Fibroblast of upper back skin (primary cell): ENCODE results near the gene ATP5PB.
A peak's percentile ranks its signal among the peaks of the same experiment; 100 is the strongest.

ENCODE experiments used
- DNase-seq: peaks from one replicate; pipeline ENCODE4 v3.0.0-alpha.2; 2013

The ATP5PB gene

DNA sequence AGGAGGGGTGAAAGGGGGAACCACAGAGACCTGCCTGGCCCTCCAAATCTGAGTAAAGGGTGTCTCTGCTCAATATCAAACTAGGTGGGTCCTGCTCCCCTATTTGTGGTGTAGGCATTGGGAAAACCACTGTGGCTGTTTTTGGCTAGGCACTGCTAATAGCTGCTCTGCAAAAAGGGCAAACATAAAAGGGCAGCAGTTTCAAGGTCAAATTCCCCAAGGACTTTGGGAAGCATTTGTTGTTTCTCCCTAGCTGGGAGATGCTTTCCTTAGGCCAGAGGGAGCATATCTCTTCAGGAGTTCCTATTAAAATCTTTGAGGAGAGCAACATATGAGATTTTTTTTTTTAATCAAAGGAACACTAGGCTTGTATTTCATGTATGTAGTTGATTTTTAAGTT lies 26.9 kb downstream of the ATP5PB start:
- DNase-seq = no peak

DNA sequence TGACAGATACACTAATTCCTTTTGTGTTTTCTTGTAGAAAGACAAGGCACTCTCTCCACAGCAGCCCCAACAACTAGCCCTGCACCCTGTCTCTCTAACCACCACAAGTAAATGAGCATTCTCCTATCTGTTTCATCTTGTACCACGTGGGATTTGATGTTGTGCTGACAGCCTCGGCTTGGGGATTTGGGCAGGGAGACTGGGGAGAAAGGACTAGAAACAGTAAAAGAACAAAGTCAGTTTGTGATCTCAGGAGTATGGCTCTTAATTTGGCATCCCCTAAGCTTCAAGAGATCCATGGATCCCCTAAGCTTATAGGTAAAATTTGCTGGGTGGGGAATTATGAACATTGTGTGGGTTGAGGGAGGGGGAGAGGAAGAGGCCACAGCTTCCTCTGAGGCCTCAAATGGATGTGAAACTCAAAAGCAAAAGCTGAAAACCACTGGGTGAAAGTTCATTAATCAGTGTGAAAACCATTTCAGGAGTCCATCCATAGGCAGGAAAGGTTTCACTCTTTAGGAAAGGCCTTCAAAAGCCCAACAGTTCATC lies 27.6 kb downstream of the ATP5PB start:
- DNase-seq = no peak

DNA sequence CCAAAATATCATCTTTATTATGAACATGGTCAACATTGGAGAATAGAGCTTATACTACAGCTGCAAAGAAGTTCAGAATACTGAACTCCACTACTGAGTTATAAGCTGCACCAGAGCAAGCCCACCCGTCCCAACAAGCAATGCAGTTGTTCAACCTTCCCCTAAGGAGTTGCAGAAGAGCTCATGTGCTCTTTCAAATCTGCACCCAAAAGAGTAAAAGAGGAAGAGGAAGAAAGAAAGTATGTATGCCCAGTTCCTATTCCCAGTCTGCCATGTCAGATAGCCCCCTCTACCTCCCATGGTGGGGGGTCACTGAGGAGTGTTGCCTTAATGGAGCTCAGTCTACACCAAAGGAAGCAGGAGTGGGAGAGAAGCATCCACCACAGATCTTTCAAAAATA lies 31.4 kb downstream of the ATP5PB start:
- no peak for DNase-seq

DNA sequence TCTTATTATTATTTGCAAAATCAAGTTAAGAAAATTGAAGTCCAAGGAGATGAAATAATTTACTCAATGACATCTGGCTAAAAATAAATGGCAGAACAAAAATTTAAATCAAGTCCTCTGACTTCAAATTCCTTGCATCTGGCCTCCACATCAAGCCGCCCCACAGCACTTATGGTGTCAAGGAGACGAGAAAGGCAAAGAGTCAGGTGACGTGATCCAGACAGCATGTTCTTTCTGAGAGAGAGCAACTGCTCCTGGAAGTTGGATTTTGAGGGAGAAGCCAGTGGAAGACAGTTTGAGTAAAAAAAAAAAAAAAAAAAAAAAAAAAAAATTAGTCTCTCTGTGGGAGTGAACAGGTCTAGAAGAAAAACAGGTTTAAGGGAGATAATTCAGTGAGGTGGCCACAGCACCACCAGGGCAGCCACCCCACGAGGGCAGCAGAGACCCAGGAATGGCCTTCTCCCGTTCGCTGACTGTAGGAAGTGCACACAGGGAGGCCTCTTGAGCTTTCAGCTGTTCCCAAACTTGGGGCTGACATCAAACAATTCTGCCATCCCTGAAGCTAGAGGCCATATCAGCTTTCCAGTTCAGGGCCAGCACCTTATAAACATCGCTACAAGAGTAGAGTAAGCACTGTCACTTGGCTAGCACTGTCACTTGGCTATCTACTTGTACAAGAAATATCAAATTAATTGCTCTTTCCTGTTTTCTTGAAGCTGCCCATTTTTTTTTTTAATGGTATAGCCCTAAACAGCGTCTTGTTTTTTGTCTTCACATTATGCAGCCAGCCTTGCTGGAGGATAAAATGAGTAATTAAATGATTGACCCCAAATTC lies 32.3 kb downstream of the ATP5PB start:
- peak; percentile 63 for DNase-seq

DNA sequence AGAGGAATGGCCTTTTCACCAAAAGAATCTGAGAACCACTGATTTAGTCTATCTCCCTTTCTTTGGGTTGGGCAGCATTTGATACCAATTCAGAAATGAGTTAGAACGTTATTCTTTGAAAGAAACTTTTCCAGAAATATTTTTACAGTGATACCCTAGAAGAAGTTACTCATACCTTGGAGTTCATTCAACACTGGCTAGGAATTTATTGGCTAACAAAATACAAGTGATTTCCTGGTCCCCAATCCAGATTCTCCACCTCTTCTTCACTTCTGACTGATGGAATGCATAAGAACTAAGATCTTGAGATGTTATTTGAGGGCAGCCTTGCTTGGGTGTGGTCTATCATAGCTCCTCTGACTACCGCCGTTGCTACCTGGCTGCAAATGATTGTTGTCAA lies 33.9 kb downstream of the ATP5PB start:
- DNase-seq = peak; percentile 50

DNA sequence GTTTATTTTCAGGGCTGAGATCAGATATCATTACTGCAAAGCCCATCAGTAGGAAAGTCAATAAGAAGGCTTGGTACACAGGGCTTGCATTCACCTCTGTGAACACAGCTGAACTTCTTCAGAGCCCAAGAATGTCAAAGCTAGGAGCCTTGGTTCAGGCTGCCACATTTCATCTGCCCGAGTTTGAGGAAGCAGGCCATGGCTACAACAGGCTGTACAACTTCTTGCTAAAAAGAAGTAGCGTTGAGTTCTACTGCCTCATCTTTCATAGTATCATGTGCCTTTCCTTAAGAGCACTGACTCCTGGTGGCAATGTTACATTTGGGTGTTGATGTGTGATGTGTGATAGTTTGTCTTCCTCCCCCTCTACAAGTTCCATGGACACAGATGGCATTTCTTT lies 34.6 kb downstream of the ATP5PB start:
- no peak for DNase-seq

DNA sequence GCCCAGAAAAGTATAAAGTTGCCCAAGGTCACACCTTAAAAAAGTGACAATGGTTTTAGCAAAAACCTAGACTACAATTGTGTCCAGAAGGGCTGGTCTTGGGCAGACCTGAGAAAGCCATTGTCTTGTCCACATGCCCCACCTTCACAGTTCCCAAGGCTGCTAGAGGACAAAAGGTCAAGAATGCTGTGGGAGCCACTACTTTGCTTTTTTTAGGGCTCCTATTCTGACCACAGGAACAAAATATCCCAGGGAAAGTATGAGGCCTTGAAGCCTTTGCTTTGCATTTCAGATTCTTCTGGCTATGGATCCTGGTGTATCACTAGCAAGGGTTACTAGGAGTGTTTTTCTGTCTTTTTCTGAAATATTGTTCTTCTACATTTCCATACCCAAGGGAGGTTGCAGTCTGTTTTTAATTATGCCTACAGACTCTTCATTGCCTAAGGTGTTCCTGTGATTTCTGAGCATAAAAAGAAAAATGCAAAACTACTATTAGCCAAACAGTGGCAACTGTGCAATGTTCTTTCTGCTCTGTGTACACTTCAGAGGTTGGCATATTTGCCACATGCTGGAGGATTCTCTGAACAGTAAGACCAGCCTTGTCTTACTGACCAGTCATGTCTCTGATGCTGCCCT lies 35.2 kb downstream of the ATP5PB start:
- DNase-seq = no peak

DNA sequence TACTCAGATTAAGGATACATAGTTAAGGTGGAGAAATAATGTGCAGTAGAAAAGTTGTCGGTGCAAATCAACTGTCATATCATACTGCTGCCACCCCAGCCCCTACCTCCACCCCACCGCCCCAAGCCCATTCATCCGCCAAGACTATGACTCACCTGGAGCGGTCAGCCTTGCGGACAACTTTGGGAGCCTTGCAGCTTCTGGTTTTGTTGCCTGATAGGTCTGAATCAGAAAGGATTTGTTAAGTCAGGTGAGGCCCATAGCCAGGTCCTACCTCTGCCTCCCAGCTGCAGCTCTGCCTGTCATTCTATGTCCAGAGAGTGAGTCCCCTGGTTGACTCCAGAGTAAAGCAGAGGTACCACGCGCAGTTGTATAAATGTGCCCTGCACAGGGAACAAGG lies 37.2 kb downstream of the ATP5PB start:
- DNase-seq = no peak

DNA sequence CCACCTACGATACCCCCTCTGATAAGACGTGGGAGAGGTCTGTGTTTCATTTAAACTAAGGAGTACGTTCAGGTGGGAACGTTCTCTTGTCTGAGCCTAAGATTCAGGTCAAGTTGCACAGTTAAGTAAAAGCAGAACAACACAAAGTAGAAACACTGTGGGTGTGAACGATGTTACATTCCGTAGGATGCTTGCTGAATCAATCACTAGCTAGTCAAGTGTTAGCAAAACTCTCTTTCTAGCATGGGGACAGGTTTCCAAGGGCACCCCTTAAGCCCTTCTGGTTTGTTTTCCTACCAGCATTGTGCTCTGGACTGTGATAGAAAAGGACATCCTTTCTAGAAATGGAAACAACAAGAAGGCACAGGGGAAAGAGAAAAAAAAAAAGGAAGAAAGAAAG lies 37.9 kb downstream of the ATP5PB start:
- DNase-seq = no peak

DNA sequence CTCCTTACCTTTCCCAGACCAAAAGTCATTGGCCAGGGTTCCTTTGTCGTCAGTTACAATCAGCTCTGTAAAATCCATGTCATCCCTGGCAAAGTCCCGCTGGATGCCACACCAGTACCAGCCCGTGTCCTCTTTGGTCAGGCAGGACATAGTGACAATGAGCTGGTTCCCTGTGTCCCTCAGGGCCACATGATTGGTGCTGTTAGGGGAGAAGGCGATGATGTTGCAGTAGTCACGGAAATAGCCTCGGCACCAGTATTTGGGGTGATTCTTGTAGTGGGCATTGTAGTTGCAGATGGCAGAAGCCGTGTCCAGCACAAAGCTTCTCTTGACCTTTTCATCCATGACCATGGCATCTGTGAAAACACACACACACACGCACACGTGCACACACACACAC lies 39.4 kb downstream of the ATP5PB start:
- DNase-seq = no peak

DNA sequence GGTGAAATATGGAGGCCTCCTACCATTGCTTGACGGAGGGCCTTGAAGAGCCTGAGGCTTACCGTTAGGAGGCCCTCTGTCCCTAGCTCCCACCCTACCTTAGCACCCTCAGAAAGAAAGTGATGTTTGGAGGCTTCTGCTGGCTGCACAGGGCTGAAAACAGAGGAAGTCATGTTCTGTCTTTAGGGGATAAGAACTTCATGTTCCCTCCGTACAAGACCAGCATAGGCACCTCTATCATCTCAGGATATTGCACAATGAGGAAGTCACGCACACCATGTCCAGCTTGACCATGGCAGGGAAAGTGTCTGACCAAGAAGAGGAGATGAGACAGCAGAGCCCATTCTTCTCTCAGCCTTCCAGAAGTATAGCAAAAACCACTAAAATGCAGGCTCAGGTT lies 40.3 kb downstream of the ATP5PB start:
- DNase-seq = no peak

DNA sequence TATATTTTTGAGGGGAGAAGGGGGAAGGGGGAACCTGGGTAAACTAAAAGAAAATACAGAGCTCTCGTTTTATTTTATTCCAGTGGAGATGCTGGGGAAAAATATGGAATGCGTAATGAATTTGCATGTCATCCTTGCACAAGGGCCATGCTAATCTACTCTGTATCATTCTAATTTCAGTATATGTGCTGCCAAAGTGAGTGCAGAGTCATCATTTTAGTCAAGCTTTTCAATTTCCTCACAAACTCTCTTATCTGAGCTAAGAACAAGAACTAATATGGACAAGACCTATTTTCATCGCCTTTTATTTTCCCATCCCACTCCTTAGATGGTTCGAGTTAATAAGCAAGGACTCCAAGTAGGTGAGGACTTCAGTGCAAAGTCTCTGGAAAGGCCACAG lies 41.0 kb downstream of the ATP5PB start:
- DNase-seq = no peak

DNA sequence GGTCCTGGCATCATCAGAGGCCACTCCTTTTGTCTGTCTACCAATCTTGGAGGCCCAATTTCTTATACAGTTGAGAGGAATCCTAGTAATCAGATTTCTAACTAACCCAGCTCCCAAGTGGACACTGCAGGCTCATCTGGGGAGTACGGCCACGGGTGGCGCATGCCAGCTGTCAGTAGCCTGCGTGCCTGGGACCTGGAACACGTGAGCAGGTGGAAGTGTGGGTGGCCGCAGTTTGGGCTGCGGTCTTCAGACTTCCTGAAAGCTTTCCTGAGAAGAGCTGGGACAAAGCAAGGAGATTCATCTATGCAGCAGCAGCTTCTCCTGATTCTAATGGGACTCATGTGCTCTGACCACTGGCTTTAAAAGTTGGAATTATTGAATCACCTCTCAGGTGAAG lies 41.8 kb downstream of the ATP5PB start:
- DNase-seq = no peak

DNA sequence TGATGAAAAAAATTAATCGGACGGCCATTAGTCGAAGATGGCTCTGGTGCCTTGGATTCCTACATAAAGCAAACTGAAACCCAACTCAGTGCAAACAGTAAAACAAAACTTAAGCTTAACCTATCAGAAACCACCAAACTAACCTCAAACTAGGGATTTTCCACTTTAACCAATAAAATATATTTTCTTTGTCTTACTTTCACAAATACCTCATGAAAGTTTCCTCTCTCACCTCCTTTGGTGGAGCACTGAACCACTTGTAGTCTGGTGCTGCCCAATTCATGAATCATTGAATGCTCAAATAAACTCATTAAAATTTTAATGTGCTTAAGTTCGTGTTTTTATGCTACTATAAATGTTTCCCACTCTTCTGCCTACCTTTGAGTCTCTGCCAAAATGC lies 47.1 kb downstream of the ATP5PB start:
- no peak for DNase-seq

DNA sequence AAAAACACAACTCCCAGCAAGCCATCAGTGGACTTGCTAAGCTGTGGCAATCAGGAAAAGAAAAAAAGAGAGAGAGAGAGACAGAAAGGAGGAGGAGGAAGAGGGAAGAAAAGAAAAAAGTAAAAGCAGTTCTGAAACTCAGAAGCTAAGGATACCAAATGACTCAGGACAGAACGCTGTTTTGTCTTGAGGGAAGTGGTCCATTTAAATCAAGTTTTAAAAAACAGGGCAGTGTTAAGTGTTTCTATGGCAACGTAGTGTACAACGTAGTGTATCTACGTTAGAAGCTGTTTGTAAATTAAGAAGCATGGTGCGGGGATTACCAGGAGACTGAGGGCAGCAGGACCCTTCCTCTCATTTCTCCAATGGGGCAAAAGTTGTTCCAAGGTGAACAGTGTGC lies 48.3 kb downstream of the ATP5PB start:
- no peak for DNase-seq

DNA sequence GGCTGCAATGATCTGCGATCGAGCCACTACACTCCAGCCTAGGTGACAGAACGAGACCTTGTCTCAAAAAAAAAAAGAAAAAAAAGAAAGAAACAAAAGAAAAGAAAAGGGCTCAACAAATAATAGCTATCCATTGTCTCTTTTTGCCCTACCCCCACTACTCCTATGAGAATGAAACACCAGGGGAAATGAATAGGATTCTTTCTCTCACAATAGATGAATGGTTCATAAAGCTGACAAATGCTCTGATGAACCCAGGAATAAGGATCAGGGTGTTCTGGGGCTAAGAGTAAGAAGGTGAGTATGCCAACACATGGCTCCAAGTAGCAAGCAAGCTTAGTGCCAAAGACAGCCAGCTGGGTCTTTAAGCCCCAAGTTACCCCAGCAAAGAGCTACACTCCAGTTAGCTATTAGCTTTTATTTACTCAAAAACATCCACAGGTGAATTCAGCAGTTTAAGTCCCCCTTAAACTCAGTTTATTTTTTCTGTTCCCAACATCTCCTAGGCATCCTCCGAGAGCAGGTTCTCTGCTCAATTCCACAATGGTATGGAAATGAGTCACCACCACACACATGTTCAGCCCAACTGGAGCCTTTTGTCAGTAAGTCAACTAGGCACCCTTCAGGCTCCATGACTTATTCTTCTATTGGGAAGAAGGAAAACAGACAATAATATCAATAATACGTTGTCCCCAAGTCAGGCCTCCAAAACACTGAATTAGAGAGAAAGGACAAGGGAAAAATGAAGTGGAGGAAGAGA lies 49.9 kb downstream of the ATP5PB start:
- no peak for DNase-seq

DNA sequence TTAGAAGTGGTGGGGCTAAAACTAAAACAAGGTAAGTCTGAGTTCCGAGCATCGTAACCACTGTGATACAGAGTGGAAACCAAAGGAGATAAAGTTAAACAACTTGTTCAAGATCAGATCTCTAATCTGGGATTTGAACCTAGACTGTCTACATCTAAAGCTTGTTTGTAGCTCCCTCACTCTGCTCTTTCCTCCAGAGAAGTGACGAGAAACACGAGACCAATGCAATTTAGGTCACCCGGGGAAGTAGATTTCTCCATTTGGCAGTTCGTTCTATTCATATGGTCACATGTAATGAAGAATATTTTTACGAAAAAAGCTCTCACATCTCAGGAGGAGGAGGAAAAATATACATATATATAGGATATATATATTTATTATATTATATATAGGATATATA lies 52.4 kb downstream of the ATP5PB start:
- no peak for DNase-seq

DNA sequence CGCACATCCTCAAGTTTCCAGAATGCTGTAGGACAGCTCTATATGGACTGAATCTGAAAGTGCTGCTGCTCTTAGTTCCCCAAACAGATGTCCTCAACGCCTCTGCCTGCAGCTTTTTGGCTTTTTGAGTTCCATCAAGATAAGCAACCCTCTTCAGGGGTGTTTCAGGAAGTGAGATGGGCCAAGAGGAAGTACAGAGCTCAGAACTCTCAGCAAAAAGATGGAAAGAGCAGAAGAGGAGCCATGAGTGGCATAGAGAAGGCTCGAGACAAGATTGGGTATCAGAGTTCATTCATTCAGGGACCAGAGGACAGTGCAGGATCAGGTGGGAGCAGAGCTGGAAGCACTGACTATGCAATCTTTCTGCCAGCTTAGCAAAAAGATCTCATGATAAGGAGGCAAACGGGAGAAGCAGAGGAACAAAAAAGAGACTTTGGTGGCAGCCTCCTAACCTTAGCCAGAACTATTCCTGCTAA lies 54.4 kb downstream of the ATP5PB start, which contains the start of the genes ADORA3 and TMIGD3:
Gene ADORA3, minus strand, starts transcription at position 49 of the 476 bp plus-strand sequence. CDS start 279 bp downstream, outside the sequence.
Gene TMIGD3, minus strand, starts transcription at position 49 of the 476 bp plus-strand sequence. CDS start 279 bp downstream, outside the sequence.
- no peak for DNase-seq

DNA sequence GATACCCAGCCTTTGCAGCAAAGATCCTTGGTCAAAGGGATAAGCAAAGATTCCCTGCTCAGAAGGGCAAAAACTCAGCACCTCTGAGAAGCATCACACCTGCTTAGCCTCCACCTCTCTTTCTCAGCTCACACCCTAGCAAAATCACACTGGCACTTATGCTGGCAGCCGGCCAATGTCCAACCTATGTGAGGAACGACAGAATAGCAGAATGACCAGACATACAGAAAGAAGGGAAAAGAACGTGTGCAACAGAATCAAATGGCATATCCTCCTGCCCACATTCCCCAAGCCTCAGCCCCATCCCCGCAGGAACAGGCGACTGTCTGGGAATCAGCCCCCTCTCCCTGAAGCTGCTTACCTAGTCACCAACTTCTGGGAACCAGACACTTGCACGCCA lies 54.8 kb downstream of the ATP5PB start:
- DNase-seq = no peak

DNA sequence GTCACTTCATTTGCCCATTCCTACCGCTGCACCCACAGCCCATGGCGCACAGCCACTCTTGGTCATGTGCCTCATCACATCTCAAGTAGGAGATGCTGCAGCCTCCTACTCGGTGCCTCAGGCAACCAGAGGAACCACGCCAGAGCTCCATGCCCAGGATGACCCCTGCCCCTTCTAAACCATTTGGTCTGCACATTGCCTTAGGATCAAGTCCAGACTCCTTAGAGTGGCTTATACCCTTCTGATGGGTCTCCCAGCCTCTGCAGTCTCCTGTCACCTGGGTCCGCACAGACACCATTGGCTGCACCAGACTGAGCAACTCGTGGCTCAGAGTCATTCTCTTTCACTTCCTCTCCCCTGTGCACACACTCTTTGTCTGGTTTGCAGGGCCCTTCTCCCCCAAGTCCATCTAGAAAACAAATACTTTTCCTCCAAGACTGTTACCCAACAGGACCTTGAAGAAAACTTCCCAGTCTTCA lies 56.4 kb downstream of the ATP5PB start:
- DNase-seq = no peak

DNA sequence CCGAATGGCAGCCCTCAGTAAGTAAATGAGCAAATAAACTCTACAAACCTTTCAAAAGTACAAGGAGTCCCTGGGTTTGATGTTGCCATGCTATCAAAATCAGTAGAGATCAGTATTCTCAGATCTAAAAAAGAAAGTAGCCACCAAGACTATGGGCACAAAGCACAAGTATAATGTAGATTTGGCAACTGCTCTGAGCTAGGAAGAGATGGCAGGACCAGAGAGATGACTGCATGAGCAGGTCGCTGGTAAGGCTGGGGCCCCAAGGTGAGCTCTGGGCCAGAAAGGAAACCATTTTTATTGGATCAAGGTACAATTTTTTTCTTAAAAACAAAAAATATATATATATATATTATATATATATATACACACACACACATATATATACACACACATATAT lies 57.3 kb downstream of the ATP5PB start:
- no peak for DNase-seq

DNA sequence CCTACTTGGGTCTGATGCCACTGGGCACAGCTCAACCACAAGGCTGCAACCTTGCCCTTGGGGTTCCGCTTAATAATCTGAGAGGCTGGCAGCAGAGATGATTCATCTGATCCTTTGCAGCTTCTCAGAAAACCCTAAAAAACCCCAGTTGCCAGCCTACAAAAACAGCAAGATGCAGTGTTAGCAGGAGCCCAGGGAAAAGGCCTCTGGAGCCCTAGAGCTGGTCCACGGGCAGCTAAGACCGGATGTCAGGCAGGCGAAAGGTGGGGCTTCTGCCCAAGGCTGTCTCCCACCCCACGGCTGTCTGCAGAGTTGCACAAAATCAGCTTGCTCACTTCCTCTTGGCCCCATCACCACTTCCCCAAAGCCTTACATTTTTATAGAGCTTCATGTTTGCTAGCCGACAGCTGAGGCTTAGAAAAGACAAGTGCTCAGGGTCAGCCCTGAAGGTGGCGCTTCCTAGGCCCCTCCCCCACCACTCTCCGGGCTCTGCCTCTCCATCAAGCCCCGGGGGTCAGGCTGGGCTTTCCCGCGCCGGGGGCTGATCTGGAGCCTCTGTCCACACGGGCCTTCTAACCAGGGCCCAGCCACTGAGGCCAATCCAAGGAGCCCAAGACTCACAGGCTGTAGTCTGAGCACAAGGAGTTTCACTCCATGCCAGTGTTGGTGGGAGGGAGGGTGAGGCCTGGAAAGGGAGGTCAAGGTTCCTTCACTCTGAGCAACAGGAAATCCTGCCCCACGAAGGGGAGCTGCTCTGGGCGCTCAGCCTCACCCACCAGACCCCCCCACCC lies 58.3 kb downstream of the ATP5PB start:
- DNase-seq = peak; percentile 67
